ENCODE data around the gene ACAP3.

- TF ChIP-seq CTCF (conservative IDR thresholded peaks at IDR 0.05; ENCODE audit: low read depth, low read length), result no peak
- no peak for TF ChIP-seq POLR2A (IDR thresholded peaks at IDR 0.05; ENCODE audit: low read depth, low read length)
- TF ChIP-seq, protein P1, sequence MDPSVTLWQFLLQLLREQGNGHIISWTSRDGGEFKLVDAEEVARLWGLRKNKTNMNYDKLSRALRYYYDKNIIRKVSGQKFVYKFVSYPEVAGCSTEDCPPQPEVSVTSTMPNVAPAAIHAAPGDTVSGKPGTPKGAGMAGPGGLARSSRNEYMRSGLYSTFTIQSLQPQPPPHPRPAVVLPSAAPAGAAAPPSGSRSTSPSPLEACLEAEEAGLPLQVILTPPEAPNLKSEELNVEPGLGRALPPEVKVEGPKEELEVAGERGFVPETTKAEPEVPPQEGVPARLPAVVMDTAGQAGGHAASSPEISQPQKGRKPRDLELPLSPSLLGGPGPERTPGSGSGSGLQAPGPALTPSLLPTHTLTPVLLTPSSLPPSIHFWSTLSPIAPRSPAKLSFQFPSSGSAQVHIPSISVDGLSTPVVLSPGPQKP (IDR thresholded peaks at IDR 0.05; ENCODE audit: borderline replicate concordance, low read depth, low read length), result no peak
- TF ChIP-seq CEBPB (IDR thresholded peaks at IDR 0.05; ENCODE audit: low read depth, low read length), result no peak
- no peak for TF ChIP-seq MXI1 (IDR thresholded peaks at IDR 0.05; ENCODE audit: borderline replicate concordance, low read depth, low read length)
- TF ChIP-seq SMC3 (IDR thresholded peaks at IDR 0.05; ENCODE audit: low read depth, low read length), result no peak
- no peak for TF ChIP-seq RCOR1 (IDR thresholded peaks at IDR 0.05; ENCODE audit: insufficient replicate concordance, low read length)
- TF ChIP-seq MAZ (IDR thresholded peaks at IDR 0.05; ENCODE audit: borderline replicate concordance, low read depth, low read length), result no peak
- TF ChIP-seq, protein P2, sequence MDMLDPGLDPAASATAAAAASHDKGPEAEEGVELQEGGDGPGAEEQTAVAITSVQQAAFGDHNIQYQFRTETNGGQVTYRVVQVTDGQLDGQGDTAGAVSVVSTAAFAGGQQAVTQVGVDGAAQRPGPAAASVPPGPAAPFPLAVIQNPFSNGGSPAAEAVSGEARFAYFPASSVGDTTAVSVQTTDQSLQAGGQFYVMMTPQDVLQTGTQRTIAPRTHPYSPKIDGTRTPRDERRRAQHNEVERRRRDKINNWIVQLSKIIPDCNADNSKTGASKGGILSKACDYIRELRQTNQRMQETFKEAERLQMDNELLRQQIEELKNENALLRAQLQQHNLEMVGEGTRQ (IDR thresholded peaks at IDR 0.05; ENCODE audit: low read depth, low read length), result no peak
- TF ChIP-seq RFX5 (IDR thresholded peaks at IDR 0.05; ENCODE audit: low read depth, low read length), result no peak
- no peak for TF ChIP-seq MAFK (IDR thresholded peaks at IDR 0.05; ENCODE audit: low read depth, low read length)
- no peak for TF ChIP-seq FOS (IDR thresholded peaks at IDR 0.05; ENCODE audit: low read depth, low read length)
These were observed 48.6 kb downstream of the ACAP3 start for GRCh38 chr1:1259119-1259488.
